Karpas-422 (cell line): ENCODE results near the gene RADIL. TPM values are rescaled to one million over a fixed set of nuclear protein-coding genes. Genes with fewer than 3 reads are reported as not detected.

ENCODE experiments used
- DNase-seq: peaks from one replicate; pipeline ENCODE4 v3.0.0-alpha.2; 2015
- H2AFZ ChIP-seq: fragments of 200-600 bp; sonication (generic); 2 replicates; pipeline ENCODE4 v1.6.1; 2014; ENCODE audit warnings: antibody characterized with exemption, low read length, mixed read lengths
- H3K27ac ChIP-seq: fragments of 200-600 bp; sonication (generic); 2 replicates; pipeline ENCODE4 v1.5.1; 2014; ENCODE audit warnings: mild to moderate bottlenecking, low read length, moderate library complexity
- H3K27me3 ChIP-seq: fragments of 200-600 bp; sonication (generic); 2 replicates; pipeline ENCODE4 v1.6.1; 2014; ENCODE audit warnings: low read length, mixed read lengths
- H3K36me3 ChIP-seq: fragments of 200-600 bp; sonication (generic); 2 replicates; pipeline ENCODE4 v1.6.1; 2014; ENCODE audit warnings: low read length, mixed read lengths; ENCODE audit not compliant: insufficient read depth
- H3K4me1 ChIP-seq: fragments of 200-600 bp; sonication (generic); 2 replicates; pipeline ENCODE4 v1.6.1; 2014; ENCODE audit warnings: mild to moderate bottlenecking, low read length, mixed read lengths
- H3K4me2 ChIP-seq: fragments of 200-600 bp; sonication (generic); 2 replicates; pipeline ENCODE4 v1.6.1; 2014; ENCODE audit warnings: low read length, low read depth, mild to moderate bottlenecking; ENCODE audit not compliant: poor library complexity, severe bottlenecking
- H3K4me3 ChIP-seq: fragments of 200-600 bp; sonication (generic); 2 replicates; pipeline ENCODE4 v1.5.1; 2014; ENCODE audit warnings: mild to moderate bottlenecking, antibody characterized with exemption, low read length, mixed read lengths
- H3K79me2 ChIP-seq: fragments of 200-600 bp; sonication (generic); 2 replicates; pipeline ENCODE4 v1.6.1; 2014; ENCODE audit warnings: mild to moderate bottlenecking, low read length, mixed read lengths
- H3K9ac ChIP-seq: fragments of 200-600 bp; sonication (generic); 2 replicates; pipeline ENCODE4 v1.6.0; 2014; ENCODE audit warnings: low read length
- H3K9me2 ChIP-seq: fragments of 200-600 bp; sonication (generic), shearing (Covaris generic); replicated peaks from 2 replicates; pipeline ENCODE4 v1.6.0; 2014; ENCODE audit warnings: mild to moderate bottlenecking, low read length, moderate library complexity; ENCODE audit not compliant: insufficient read depth
- H3K9me3 ChIP-seq: fragments of 300-700, 200-600 bp; sonication (generic); 2 replicates; pipeline ENCODE4 v1.6.1; 2014; ENCODE audit warnings: low read length, mixed read lengths
- H4K20me1 ChIP-seq: fragments of 200-600 bp; sonication (generic); 2 replicates; pipeline ENCODE4 v1.6.1; 2014; ENCODE audit warnings: mild to moderate bottlenecking, antibody characterized with exemption, low read length, low read depth; ENCODE audit not compliant: insufficient read depth
- total RNA-seq: library from RNA; depleted of rRNA; stranded (reverse); fragments of >200 nt; shearing (Covaris generic); gene quantifications from 2 replicates; pipeline ENCODE4 v1.2.3, GENCODE V29; 2014; ENCODE audit warnings: low replicate concordance

RADIL gene
- total RNA-seq, 1 experiment from 2014 or later = not detected

GRCh38 chr7:4837803-4838625 lies 45.5 kb downstream of the RADIL start:
- Histone ChIP-seq H3K9me2 (no peaks in the 10 kb centered on the region), H2AFZ (no peak overlapping the region), H3K36me3 (no peaks in the 10 kb centered on the region), H3K27ac (no peak overlapping the region), H3K4me3 (no peak overlapping the region), H3K27me3 (no peaks in the 10 kb centered on the region), H3K9me3 (no peaks in the 10 kb centered on the region), H3K9ac (no peak overlapping the region), H3K79me2 (no peaks in the 10 kb centered on the region), H3K4me1 (peaks cover 11% of the 10 kb centered on the region), H3K4me2 (no peak overlapping the region), H4K20me1 (no peaks in the 10 kb centered on the region)
- no peak for DNase-seq

GRCh38 chr7:4837041-4837802 lies 46.3 kb downstream of the RADIL start:
- DNase-seq = no peak
- peaks cover 11% of the 10 kb centered on the region for H3K4me1 ChIP-seq
- no peaks in the 10 kb centered on the region for H3K27me3 ChIP-seq
- H4K20me1 ChIP-seq = no peaks in the 10 kb centered on the region
- no peak overlapping the region for H2AFZ ChIP-seq
- H3K9ac ChIP-seq = no peak overlapping the region
- no peaks in the 10 kb centered on the region for H3K79me2 ChIP-seq
- H3K4me3 ChIP-seq = no peak overlapping the region
- H3K27ac ChIP-seq = no peak overlapping the region
- H3K36me3 ChIP-seq = no peaks in the 10 kb centered on the region
- H3K9me3 ChIP-seq = no peaks in the 10 kb centered on the region
- no peaks in the 10 kb centered on the region for H3K9me2 ChIP-seq
- no peak overlapping the region for H3K4me2 ChIP-seq

- Histone ChIP-seq H3K9me3 (no peaks in the 10 kb centered on the region), H3K4me3 (no peak overlapping the region), H3K36me3 (no peaks in the 10 kb centered on the region), H3K79me2 (no peaks in the 10 kb centered on the region), H3K27ac (no peak overlapping the region), H3K9me2 (no peaks in the 10 kb centered on the region), H3K9ac (no peak overlapping the region), H3K27me3 (no peaks in the 10 kb centered on the region), H2AFZ (no peak overlapping the region), H4K20me1 (no peaks in the 10 kb centered on the region), H3K4me1 (peaks cover 11% of the 10 kb centered on the region), H3K4me2 (no peak overlapping the region)
- DNase-seq = no peak
These were observed 47.3 kb downstream of the RADIL start for GRCh38 chr7:4836206-4836661.

GRCh38 chr7:4835398-4836205 lies 47.9 kb downstream of the RADIL start:
- Histone ChIP-seq H3K36me3 (no peaks in the 10 kb centered on the region), H3K9ac (no peak overlapping the region), H3K9me3 (no peaks in the 10 kb centered on the region), H3K27ac (no peak overlapping the region), H3K4me1 (peaks cover 11% of the 10 kb centered on the region), H3K9me2 (no peaks in the 10 kb centered on the region), H3K79me2 (no peaks in the 10 kb centered on the region), H4K20me1 (no peaks in the 10 kb centered on the region), H3K27me3 (no peaks in the 10 kb centered on the region), H2AFZ (no peak overlapping the region), H3K4me3 (no peak overlapping the region), H3K4me2 (no peak overlapping the region)
- DNase-seq = no peak

- Histone ChIP-seq H3K9me3 (no peaks in the 10 kb centered on the region), H3K9ac (no peak overlapping the region), H4K20me1 (no peaks in the 10 kb centered on the region), H3K27me3 (no peaks in the 10 kb centered on the region), H3K36me3 (no peaks in the 10 kb centered on the region), H2AFZ (no peak overlapping the region), H3K4me1 (peaks cover 11% of the 10 kb centered on the region), H3K4me3 (no peak overlapping the region), H3K79me2 (no peaks in the 10 kb centered on the region), H3K9me2 (no peaks in the 10 kb centered on the region), H3K27ac (no peak overlapping the region), H3K4me2 (no peak overlapping the region)
- DNase-seq = no peak
These were observed 48.7 kb downstream of the RADIL start for GRCh38 chr7:4834601-4835397.

- H3K9me3 ChIP-seq = no peaks in the 10 kb centered on the region
- H2AFZ ChIP-seq = no peak overlapping the region
- no peaks in the 10 kb centered on the region for H4K20me1 ChIP-seq
- DNase-seq = no peak
- H3K4me1 ChIP-seq = peaks cover 8% of the 10 kb centered on the region
- H3K9ac ChIP-seq = no peak overlapping the region
- H3K79me2 ChIP-seq = no peaks in the 10 kb centered on the region
- no peaks in the 10 kb centered on the region for H3K27me3 ChIP-seq
- H3K36me3 ChIP-seq = no peaks in the 10 kb centered on the region
- H3K4me3 ChIP-seq = no peak overlapping the region
- H3K9me2 ChIP-seq = no peaks in the 10 kb centered on the region
- no peak overlapping the region for H3K27ac ChIP-seq
- no peak overlapping the region for H3K4me2 ChIP-seq
These were observed 49.6 kb downstream of the RADIL start for GRCh38 chr7:4833691-4834600.

GRCh38 chr7:4833176-4833575 lies 50.3 kb downstream of the RADIL start:
- Histone ChIP-seq H3K79me2 (no peaks in the 10 kb centered on the region), H3K36me3 (no peaks in the 10 kb centered on the region), H3K27ac (no peak overlapping the region), H3K9me2 (no peaks in the 10 kb centered on the region), H3K9ac (no peak overlapping the region), H3K4me2 (no peak overlapping the region), H4K20me1 (no peaks in the 10 kb centered on the region), H2AFZ (no peak overlapping the region), H3K4me1 (peaks cover under 1% of the 10 kb centered on the region; the same call in 1 of the 2 replicates), H3K9me3 (no peaks in the 10 kb centered on the region), H3K4me3 (no peak overlapping the region), H3K27me3 (no peaks in the 10 kb centered on the region)
- no peak for DNase-seq
